ENCODE measurements around the gene B4GALT2. TPM values are rescaled to one million over a fixed set of nuclear protein-coding genes. Genes with fewer than 3 reads are reported as not detected.

Gene B4GALT2
- total and polyA plus RNA-seq, 10 of the 15 experiments (the other 5 are each of a cell fraction or from before 2014, with no cell fraction given) = 0.98 to 61.0 (median 23.4) TPM

- Histone ChIP-seq H3K27me3 (replicated peaks in 1 of 2; ENCODE audit: control insufficient read depth in 2 of 2, insufficient read depth in 2 of 2, low read length in 1 of 2) (no peaks in the 10 kb centered on the region), H4K20me1 (ENCODE audit: control insufficient read depth, insufficient read depth) (no peaks in the 10 kb centered on the region), H3K9me3 (replicated peaks; ENCODE audit: control insufficient read depth, insufficient read depth, low read length) (no peaks in the 10 kb centered on the region), H3K4me3 (peak within 1 kb of the TSS; percentile 98), H3K4me2 (ENCODE audit: control insufficient read depth, insufficient read depth) (peak within 1 kb of the TSS; percentile 93), H3K9ac (ENCODE audit: control insufficient read depth, insufficient read depth, low read length) (peak within 1 kb of the TSS; percentile 89), H3K79me2 (ENCODE audit: control insufficient read depth, insufficient read depth, low read length) (peaks cover 18% of the 10 kb centered on the region), H3K4me1 (ENCODE audit: control insufficient read depth, insufficient read depth, low read length) (peaks cover 18% of the 10 kb centered on the region), H2AFZ (ENCODE audit: control insufficient read depth, low read depth, low read length) (peak within 1 kb of the TSS; percentile 46), H3K27ac (ENCODE audit: control insufficient read depth, insufficient read depth) (peak within 1 kb of the TSS; percentile 60), H3K36me3 (ENCODE audit: control insufficient read depth in 2 of 2, insufficient read depth in 2 of 2, low read length in 1 of 2) (peaks cover 8 to 11% of the 10 kb centered on the region in 2 experiments; a peak in 3 of 4 replicates)
- FAIRE-seq (peak; percentile 96), ATAC-seq (peak; percentile 94), DNase-seq (ENCODE audit: low read depth, low spot score) (peak; percentile 91)
- intact Hi-C loops (cut with micrococcal nuclease; ENCODE audit: unreplicated experiment) (loop anchor here (1.0 kb wide), 1 partner anchor 24 kb away; the partner anchor contains the start of gene IPO13), in situ Hi-C loops (cut with MboI) (no loop called here)
- SMC1A ChIA-PET (ENCODE audit: uncharacterized antibody, unreplicated experiment) = interaction anchor here (1.0 kb wide), 1 partner anchor 78 kb away, joined by 3 read pairs; no protein-coding TSS in a partner anchor
- RAD21 ChIA-PET (ENCODE audit: unreplicated experiment) = interaction anchor here (2.6 kb wide), 1 partner anchor 207 kb away, joined by 6 read pairs; no protein-coding TSS in a partner anchor
- BruUV-seq (replicated peaks) = TSS peak; percentile 73
- CTCF ChIA-PET = interaction anchor here (0.6 to 2.0 kb wide), 4 partner anchors 23 to 320 kb away, joined by 3 to 6 read pairs (median 4); partner anchors contain the start of gene KDM4A
- WGBS (ENCODE audit: insufficient coverage, insufficient replicate concordance, low lambda C conversion rate, missing lambda C conversion rate) = 1% methylated on average over 46 of the region's 47 CpGs
- POLR2A ChIA-PET = interaction anchor here (1.0 kb wide), 2 partner anchors 17 to 23 kb away, joined by 3 read pairs; partner anchors contain the start of gene IPO13
- TF ChIP-seq SP1 (IDR thresholded peaks at IDR 0.05; ENCODE audit: low read depth, low read length) (peak; percentile 89), RAD51 (IDR thresholded peaks at IDR 0.05) (peak; percentile 78), IRF3 (IDR thresholded peaks at IDR 0.05) (peak; percentile 34; the same call in 1 of the 2 replicates), POLR2A (IDR thresholded peaks at IDR 0.05; ENCODE audit: low read depth, low read length) (peak; percentile 67), HCFC1 (IDR thresholded peaks at IDR 0.05; ENCODE audit: low read length) (peak; percentile 92), NBN (IDR thresholded peaks at IDR 0.05) (0 out of 2 replicates have a peak, but pooled peaks have one; percentile 4), MAX (IDR thresholded peaks at IDR 0.05; ENCODE audit: low read depth, low read length) (peak; percentile 93; the same call in 1 of the 2 replicates), SIN3A (IDR thresholded peaks at IDR 0.05; ENCODE audit: low read depth, low read length) (peak; percentile 94; the same call in 1 of the 2 replicates), CREM (IDR thresholded peaks at IDR 0.05; ENCODE audit: low read depth) (peak; percentile 85), E2F8 (IDR thresholded peaks at IDR 0.05; ENCODE audit: low read depth, partially characterized antibody) (peak; percentile 83), TARDBP (IDR thresholded peaks at IDR 0.05; ENCODE audit: borderline replicate concordance) (peak; percentile 77; the same call in 1 of the 2 replicates), USF1 (IDR thresholded peaks at IDR 0.05; ENCODE audit: borderline replicate concordance, extremely low read length, insufficient read depth, low read depth, low read length) (peak; percentile 61), CTCF (IDR thresholded peaks at IDR 0.05 in 2 of 3, conservative IDR thresholded peaks at IDR 0.05 in 1 of 3; ENCODE audit: control insufficient read depth in 2 of 3, extremely low read depth in 1 of 3, insufficient read depth in 1 of 3, low read depth in 3 of 3, low read length in 3 of 3) (peak in 2 of 3 experiments; percentile 10 to 15; a peak in 2 of 6 replicates), GATAD2B (conservative IDR thresholded peaks at IDR 0.05; ENCODE audit: low read depth) (no peak)
Measured at GRCh38 chr1:43969746-43970466, 9.1 kb upstream of the B4GALT2 start, which contains the start of gene DPH2. TSS of gene DPH2 (plus strand) at chr1:43970010. CDS start at chr1:43970176, 166 bp downstream.

All from GM12878 (cell line).